Epithelial cell of proximal tubule (primary cell): ENCODE results near the gene TMPRSS13. TPM values are rescaled to one million over a fixed set of nuclear protein-coding genes. Genes with fewer than 3 reads are reported as not detected.
A peak's percentile ranks its signal among the peaks of the same experiment; 100 is the strongest.

Experiments
- DNase-seq: peaks from one replicate; pipeline ENCODE4 v3.0.0-alpha.2; 2011; ENCODE audit warnings: low read depth
- H3K4me3 ChIP-seq: 2 replicates; pipeline ENCODE4 v1.5.1; 2011; ENCODE audit warnings: low read depth, mild to moderate bottlenecking, low read length
- CTCF ChIP-seq: conservative IDR thresholded peaks from 2 replicates; pipeline ENCODE4 v1.5.1; 2012; ENCODE audit warnings: low read depth, mild to moderate bottlenecking, low read length
- total RNA-seq: library from RNA; depleted of rRNA; stranded (reverse); fragments of >200 nt; gene quantifications from 2 replicates; pipeline ENCODE4 v1.2.3, GENCODE V29; 2015

The TMPRSS13 gene
- total RNA-seq, 1 donor from 2014 or later = 0.63 TPM

GRCh38 chr11:117911694-117912093 is 17.5 kb downstream of the TMPRSS13 start:
- no peak for TF ChIP-seq CTCF
- DNase-seq = no peak
- H3K4me3 ChIP-seq = no peak overlapping the region

- TF ChIP-seq CTCF = no peak
- DNase-seq = no peak
- H3K4me3 ChIP-seq = no peak overlapping the region
Observed at GRCh38 chr11:117910941-117911655, 18.1 kb downstream of the TMPRSS13 start.

- no peak overlapping the region for H3K4me3 ChIP-seq
- peak; percentile 19 for TF ChIP-seq CTCF
- no peak for DNase-seq
Observed at GRCh38 chr11:117910525-117910924, 18.7 kb downstream of the TMPRSS13 start.

GRCh38 chr11:117909611-117910382 is 19.4 kb downstream of the TMPRSS13 start:
- no peak for TF ChIP-seq CTCF
- no peak for DNase-seq
- H3K4me3 ChIP-seq = no peak overlapping the region

- no peak for DNase-seq
- no peak for TF ChIP-seq CTCF
- H3K4me3 ChIP-seq = no peak overlapping the region
Observed at GRCh38 chr11:117908959-117909610, 20.1 kb downstream of the TMPRSS13 start.

GRCh38 chr11:117908109-117908895 is 20.9 kb downstream of the TMPRSS13 start:
- no peak for TF ChIP-seq CTCF
- no peak for DNase-seq
- no peak overlapping the region for H3K4me3 ChIP-seq
